HG03571 (cell line): ENCODE measurements around the gene TIGD4.
"Not testable (repeated sequence)": the region's sequence is repeated elsewhere in the genome, so short reads cannot be mapped to it uniquely, and the experiment has no call there.

Experiments
- ATAC-seq: cut with Tn5 transposase; IDR thresholded peaks from one replicate; pipeline ENCODE4 v1.9.1; 2021; ENCODE audit not compliant: unreplicated experiment

Gene TIGD4

GRCh38 chr4:152784490-152785350 is 5.2 kb upstream of the TIGD4 start:
- no peak for ATAC-seq

- ATAC-seq: peak; percentile 24
Measured at GRCh38 chr4:152780267-152780778, 793 bp upstream of the TIGD4 start.

- ATAC-seq: no peak
Measured at GRCh38 chr4:152778656-152779512, 646 bp downstream of the TIGD4 start.

GRCh38 chr4:152777488-152777887 is 2.0 kb downstream of the TIGD4 start:
- ATAC-seq: no peak

GRCh38 chr4:152776352-152776751 is 3.2 kb downstream of the TIGD4 start:
- ATAC-seq: no peak

- no peak for ATAC-seq
Measured at GRCh38 chr4:152773953-152774352, 5.6 kb downstream of the TIGD4 start.

- ATAC-seq: no peak
Measured at GRCh38 chr4:152773339-152773738, 6.2 kb downstream of the TIGD4 start.

GRCh38 chr4:152771741-152772533 is 7.6 kb downstream of the TIGD4 start:
- peak; percentile 61 for ATAC-seq

- not testable (repeated sequence) for ATAC-seq
Measured at GRCh38 chr4:152765069-152765737, 14.3 kb downstream of the TIGD4 start.

- ATAC-seq: no peak
Measured at GRCh38 chr4:152763796-152764195, 15.7 kb downstream of the TIGD4 start.

- no peak for ATAC-seq
Measured at GRCh38 chr4:152748619-152749018, 30.9 kb downstream of the TIGD4 start.

GRCh38 chr4:152747444-152747843 is 32.1 kb downstream of the TIGD4 start:
- no peak for ATAC-seq

GRCh38 chr4:152738827-152739226 is 40.7 kb downstream of the TIGD4 start:
- ATAC-seq: no peak

- ATAC-seq: no peak
Measured at GRCh38 chr4:152735906-152736305, 43.6 kb downstream of the TIGD4 start.

GRCh38 chr4:152735396-152735859 is 44.1 kb downstream of the TIGD4 start:
- ATAC-seq: no peak

GRCh38 chr4:152734699-152735050 is 44.9 kb downstream of the TIGD4 start:
- ATAC-seq: no peak

GRCh38 chr4:152734015-152734698 is 45.4 kb downstream of the TIGD4 start:
- ATAC-seq: no peak

GRCh38 chr4:152731997-152732396 is 47.5 kb downstream of the TIGD4 start:
- no peak for ATAC-seq

- ATAC-seq: no peak
Measured at GRCh38 chr4:152729466-152729865, 50.1 kb downstream of the TIGD4 start.

GRCh38 chr4:152728343-152728742 is 51.2 kb downstream of the TIGD4 start:
- ATAC-seq: no peak
